Thyroid gland (tissue), 4 donors: ENCODE data around the gene TPH2.

Experiments used
- POLR2A ChIP-seq, 2 donors: fragments of 450-650 bp; IDR thresholded peaks; one replicate each; pipeline ENCODE4 v1.6.1; 2017; ENCODE audit warnings: antibody characterized with exemption in 2 of 2, mild to moderate bottlenecking in 2 of 2, moderate library complexity in 1 of 2
- TF ChIP-seq, protein P1 (sequence below), 6 experiments: fragments of 200-600 bp in 3 of 6; fragments of 450-650 bp in 3 of 6; sonication (generic) in 3 of 6; IDR thresholded peaks; one replicate each; pipeline ENCODE4 v1.5.1; 2016 to 2019; ENCODE audit warnings: antibody characterized with exemption in 6 of 6, mild to moderate bottlenecking in 2 of 6, inconsistent platforms in 1 of 6, moderate library complexity in 1 of 6

DNA sequence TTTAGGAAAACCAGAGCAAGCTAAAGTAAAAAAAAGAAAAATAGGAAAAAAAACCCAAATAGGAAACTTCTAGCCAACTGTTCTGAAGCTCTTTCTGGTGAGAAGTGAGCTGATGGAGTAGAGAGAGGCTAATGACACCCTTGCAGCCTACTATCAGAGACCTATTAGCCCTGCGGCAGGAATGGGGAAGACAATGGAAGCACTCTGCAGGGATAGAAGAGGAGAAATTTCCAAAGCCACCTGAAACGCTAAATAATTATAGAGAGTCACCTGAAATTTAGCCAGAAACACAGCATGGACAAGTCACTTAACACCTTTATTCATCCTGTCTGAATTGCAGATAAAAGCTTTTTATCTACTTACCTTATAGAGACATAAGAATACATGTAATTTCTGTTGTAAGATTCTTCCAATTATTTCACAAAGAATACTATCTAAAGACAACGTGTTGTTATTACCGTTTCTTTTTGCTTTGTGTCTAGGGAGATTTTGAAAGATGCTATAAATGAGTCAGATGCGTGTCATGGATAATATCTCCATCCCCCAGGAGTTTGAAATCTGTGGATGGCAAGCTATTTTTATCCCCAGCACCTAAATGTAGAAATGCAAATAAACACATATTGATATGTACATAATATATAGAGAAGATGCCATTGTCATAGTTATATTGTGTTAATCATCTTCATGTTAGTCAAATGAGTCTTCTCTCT is 138.6 kb downstream of the TPH2 start:
- TF ChIP-seq, protein P1, sequence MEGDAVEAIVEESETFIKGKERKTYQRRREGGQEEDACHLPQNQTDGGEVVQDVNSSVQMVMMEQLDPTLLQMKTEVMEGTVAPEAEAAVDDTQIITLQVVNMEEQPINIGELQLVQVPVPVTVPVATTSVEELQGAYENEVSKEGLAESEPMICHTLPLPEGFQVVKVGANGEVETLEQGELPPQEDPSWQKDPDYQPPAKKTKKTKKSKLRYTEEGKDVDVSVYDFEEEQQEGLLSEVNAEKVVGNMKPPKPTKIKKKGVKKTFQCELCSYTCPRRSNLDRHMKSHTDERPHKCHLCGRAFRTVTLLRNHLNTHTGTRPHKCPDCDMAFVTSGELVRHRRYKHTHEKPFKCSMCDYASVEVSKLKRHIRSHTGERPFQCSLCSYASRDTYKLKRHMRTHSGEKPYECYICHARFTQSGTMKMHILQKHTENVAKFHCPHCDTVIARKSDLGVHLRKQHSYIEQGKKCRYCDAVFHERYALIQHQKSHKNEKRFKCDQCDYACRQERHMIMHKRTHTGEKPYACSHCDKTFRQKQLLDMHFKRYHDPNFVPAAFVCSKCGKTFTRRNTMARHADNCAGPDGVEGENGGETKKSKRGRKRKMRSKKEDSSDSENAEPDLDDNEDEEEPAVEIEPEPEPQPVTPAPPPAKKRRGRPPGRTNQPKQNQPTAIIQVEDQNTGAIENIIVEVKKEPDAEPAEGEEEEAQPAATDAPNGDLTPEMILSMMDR (IDR thresholded peaks at IDR 0.05): no peak
- no peak for TF ChIP-seq POLR2A (IDR thresholded peaks at IDR 0.05)
